Measurements from ENCODE around the gene ASB4. TPM values are rescaled to one million over a fixed set of nuclear protein-coding genes. Genes with fewer than 3 reads are reported as not detected.

Gene ASB4
- total and polyA plus RNA-seq, 8 donors: 0.03 to 1.7 (median 0.28) TPM; not detected in 4

- no peaks in the 10 kb centered on the region for H3K36me3 ChIP-seq
- peaks cover 0 to 11% (median 8%) of the 10 kb centered on the region in 4 donors for H3K4me1 ChIP-seq
- DNase-seq: no peak
- no peaks in the 10 kb centered on the region for H3K9me3 ChIP-seq
- intact Hi-C loops (cut with DNase I; ENCODE audit: low total_unique reads): no loop called here
- peaks cover 0 to 4% (median 0%) of the 10 kb centered on the region in 3 donors for H3K27me3 ChIP-seq
- no peak overlapping the region for H3K4me3 ChIP-seq
- no peak overlapping the region for H3K27ac ChIP-seq
- TF ChIP-seq POLR2AphosphoS5 (IDR thresholded peaks at IDR 0.05) (no peak), EP300 (IDR thresholded peaks at IDR 0.05) (no peak), POLR2A (IDR thresholded peaks at IDR 0.05) (no peak), CTCF (IDR thresholded peaks at IDR 0.05) (no peak)
Observed at GRCh38 chr7:95479992-95480624, 5.6 kb upstream of the ASB4 start.

GRCh38 chr7:95481271-95482165 is 4.2 kb upstream of the ASB4 start:
- 88 to 94% (median 93%) methylated on average over 3 of the region's 3 CpGs for WGBS, 5 donors
- TF ChIP-seq POLR2A (IDR thresholded peaks at IDR 0.05) (no peak), CTCF (IDR thresholded peaks at IDR 0.05) (no peak), EP300 (IDR thresholded peaks at IDR 0.05) (no peak), POLR2AphosphoS5 (IDR thresholded peaks at IDR 0.05) (no peak)
- no peak for DNase-seq
- Histone ChIP-seq H3K9me3 (no peaks in the 10 kb centered on the region), H3K27ac (no peak overlapping the region), H3K27me3 (peaks cover 0 to 4% (median 0%) of the 10 kb centered on the region in 3 donors), H3K4me3 (no peak overlapping the region), H3K36me3 (no peaks in the 10 kb centered on the region), H3K4me1 (peaks cover 0 to 11% (median 8%) of the 10 kb centered on the region in 4 donors)
- intact Hi-C loops (cut with DNase I; ENCODE audit: low total_unique reads): no loop called here

- Histone ChIP-seq H3K36me3 (no peaks in the 10 kb centered on the region), H3K4me3 (no peak overlapping the region), H3K9me3 (no peaks in the 10 kb centered on the region), H3K27ac (no peak overlapping the region), H3K4me1 (peaks cover 0 to 11% (median 8%) of the 10 kb centered on the region in 4 donors), H3K27me3 (peaks cover 0 to 4% (median 0%) of the 10 kb centered on the region in 3 donors)
- no peak for TF ChIP-seq CTCF (IDR thresholded peaks at IDR 0.05)
- TF ChIP-seq POLR2A (IDR thresholded peaks at IDR 0.05): no peak
- TF ChIP-seq POLR2AphosphoS5 (IDR thresholded peaks at IDR 0.05): no peak
- TF ChIP-seq EP300 (IDR thresholded peaks at IDR 0.05): no peak
- intact Hi-C loops (cut with DNase I; ENCODE audit: low total_unique reads): no loop called here
- no peak for DNase-seq
- 50 to 65% (median 57%) methylated on average over 4 of the region's 4 CpGs for WGBS, 5 donors
Observed at GRCh38 chr7:95482424-95482823, 3.3 kb upstream of the ASB4 start.

DNA sequence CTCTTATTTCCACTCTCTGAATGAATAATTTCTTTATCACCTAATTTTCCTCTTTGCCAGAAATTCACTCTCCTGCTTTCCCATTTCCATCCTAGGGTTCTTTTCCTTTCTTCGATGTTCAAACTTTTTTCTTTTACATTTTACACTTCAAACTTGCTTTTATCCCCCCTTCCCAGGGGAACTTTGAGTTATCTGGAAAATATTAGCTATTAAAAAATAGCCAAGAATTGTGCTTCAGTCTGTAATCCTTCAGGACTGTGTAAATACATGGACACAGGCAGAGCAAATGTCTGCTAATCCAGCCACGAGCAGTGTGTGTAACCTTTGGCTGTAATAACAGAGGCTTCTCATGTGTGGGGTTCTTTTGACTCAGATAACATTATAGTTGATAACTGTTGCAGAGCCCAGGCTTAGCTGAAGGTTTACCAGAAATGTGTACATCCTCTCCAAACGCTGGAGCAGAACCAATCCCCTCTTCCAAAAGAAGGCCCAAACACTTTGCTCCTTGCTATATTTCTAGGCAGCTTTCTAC is 4.6 kb downstream of the ASB4 start:
- Histone ChIP-seq H3K9me3 (no peaks in the 10 kb centered on the region), H3K4me3 (no peak overlapping the region), H3K27me3 (no peaks in the 10 kb centered on the region), H3K27ac (no peak overlapping the region), H3K36me3 (no peaks in the 10 kb centered on the region), H3K4me1 (no peaks in the 10 kb centered on the region)
- TF ChIP-seq CTCF (IDR thresholded peaks at IDR 0.05) (no peak), POLR2AphosphoS5 (IDR thresholded peaks at IDR 0.05) (no peak), POLR2A (IDR thresholded peaks at IDR 0.05) (no peak)
- WGBS, 5 donors: 13 to 39% (median 31%) methylated on average over 3 of the region's 3 CpGs
- intact Hi-C loops (cut with DNase I; ENCODE audit: low total_unique reads): no loop called here
- no peak for DNase-seq

Data from stomach (tissue), 9 donors.